COLO668 (cell line): ENCODE results near the gene ZNF785.

Source experiments
- DNase-seq: peaks from one replicate; lab custom pipeline; 2025; ENCODE audit not compliant: unreplicated experiment; lab: John Stamatoyannopoulos, UW

Gene ZNF785

GRCh38 chr16:30566531-30566930, 19.0 kb downstream of the ZNF785 start:
- no peak for DNase-seq

- no peak for DNase-seq
Observed at GRCh38 chr16:30565984-30566383, 19.5 kb downstream of the ZNF785 start.

- DNase-seq = no peak
Observed at GRCh38 chr16:30565526-30565925, 20.0 kb downstream of the ZNF785 start.

GRCh38 chr16:30562021-30562420, 23.5 kb downstream of the ZNF785 start:
- DNase-seq = peak; percentile 79

- DNase-seq = peak; percentile 69
Observed at GRCh38 chr16:30561089-30561816, 24.2 kb downstream of the ZNF785 start.

GRCh38 chr16:30559690-30560089, 25.8 kb downstream of the ZNF785 start:
- DNase-seq = no peak

- no peak for DNase-seq
Observed at GRCh38 chr16:30558789-30559377, 26.6 kb downstream of the ZNF785 start.

- peak; percentile 98 for DNase-seq
Observed at GRCh38 chr16:30557957-30558788, 27.3 kb downstream of the ZNF785 start, which contains the start of gene ZNF764. TSS of gene ZNF764 (minus strand) at chr16:30558374. CDS start at chr16:30558182, 192 bp downstream.

GRCh38 chr16:30557707-30557956, 27.9 kb downstream of the ZNF785 start:
- no peak for DNase-seq

- DNase-seq = peak; percentile 57
Observed at GRCh38 chr16:30556125-30556473, 29.4 kb downstream of the ZNF785 start.

GRCh38 chr16:30555315-30556124, 30.0 kb downstream of the ZNF785 start:
- no peak for DNase-seq

GRCh38 chr16:30554557-30555314, 30.8 kb downstream of the ZNF785 start:
- DNase-seq = no peak

GRCh38 chr16:30553393-30553899, 32.1 kb downstream of the ZNF785 start:
- no peak for DNase-seq

GRCh38 chr16:30552956-30553355, 32.5 kb downstream of the ZNF785 start:
- DNase-seq = no peak

GRCh38 chr16:30551781-30552180, 33.7 kb downstream of the ZNF785 start:
- no peak for DNase-seq

GRCh38 chr16:30548416-30549253, 36.9 kb downstream of the ZNF785 start:
- DNase-seq = no peak

GRCh38 chr16:30546115-30546514, 39.4 kb downstream of the ZNF785 start:
- no peak for DNase-seq

GRCh38 chr16:30543067-30543466, 42.4 kb downstream of the ZNF785 start:
- DNase-seq = no peak

GRCh38 chr16:30541502-30542329, 43.8 kb downstream of the ZNF785 start:
- DNase-seq = no peak
